ENCODE results near the gene ADAMTS12. TPM values are rescaled to one million over a fixed set of nuclear protein-coding genes. Genes with fewer than 3 reads are reported as not detected.

ADAMTS12 gene
- total and polyA plus RNA-seq, 2 of the 8 experiments (the other 6 are each of a cell fraction or from before 2014, with no cell fraction given): 6.4 to 12.8 TPM

DNA sequence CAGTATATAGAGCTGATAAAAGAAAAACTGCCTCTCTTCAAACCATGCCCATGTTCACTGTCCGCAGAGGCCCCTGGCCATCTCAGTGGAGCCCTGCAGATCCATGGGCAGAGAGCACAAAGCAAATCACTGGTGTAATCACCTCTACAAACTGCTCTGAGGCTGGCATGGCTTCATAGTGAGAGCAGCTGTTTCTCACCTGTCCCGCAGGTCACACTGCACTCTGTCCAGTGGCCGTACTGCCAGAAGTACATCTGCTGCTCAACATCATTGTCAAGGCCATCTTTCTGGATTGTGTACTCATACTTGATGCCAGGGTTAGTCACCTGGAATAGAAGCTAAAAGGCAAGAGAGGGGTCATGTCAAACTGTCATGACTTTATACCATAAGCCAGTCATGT lies 277.8 kb downstream of the ADAMTS12 start:
- no peaks in the 10 kb centered on the region for H3K79me2 ChIP-seq (ENCODE audit: control insufficient read depth in 1 of 2, insufficient read depth in 2 of 2, low read length in 2 of 2)
- no peak overlapping the region for H3K4me2 ChIP-seq (ENCODE audit: insufficient read depth in 1 of 2, low read depth in 2 of 2, low read length in 2 of 2)
- H2AFZ ChIP-seq (ENCODE audit: low read length): no peak overlapping the region
- no peak overlapping the region for H3K23ac ChIP-seq (ENCODE audit: insufficient read length)
- no peak overlapping the region for H3K14ac ChIP-seq (ENCODE audit: insufficient read length)
- no peak overlapping the region for H2AK5ac ChIP-seq (ENCODE audit: low read depth, low read length)
- no peaks in the 10 kb centered on the region for H3K79me1 ChIP-seq (ENCODE audit: low read depth, low read length)
- no peaks in the 10 kb centered on the region for H3K27me3 ChIP-seq (replicated peaks in 1 of 4; ENCODE audit: control insufficient read depth in 3 of 4, extremely low read depth in 1 of 4, insufficient read depth in 3 of 4, low read length in 3 of 4)
- no peak overlapping the region for H3K4me3 ChIP-seq (ENCODE audit: extremely low read depth in 1 of 4, insufficient read depth in 2 of 4, low read depth in 3 of 4, low read length in 4 of 4)
- H3K56ac ChIP-seq (replicated peaks; ENCODE audit: insufficient read length, low read depth, low read length): no peak overlapping the region
- H2BK120ac ChIP-seq (replicated peaks; ENCODE audit: low read depth, low read length): no peak overlapping the region
- H3K9ac ChIP-seq (replicated peaks in 1 of 4; ENCODE audit: extremely low read depth in 1 of 4, low read depth in 3 of 4, low read length in 3 of 4): no peak overlapping the region
- H3K23me2 ChIP-seq (ENCODE audit: low read depth, low read length): no peaks in the 10 kb centered on the region
- ChIA-PET CTCF (ENCODE audit: partially characterized antibody) (interaction anchor here (0.6 to 2.3 kb wide), 6 partner anchors 11 to 321 kb away, joined by 3 to 7 read pairs (median 4); no protein-coding TSS in a partner anchor), POLR2A (ENCODE audit: partially characterized antibody) (no interaction called here)
- no peak overlapping the region for H2BK12ac ChIP-seq (ENCODE audit: low read depth, low read length)
- H2BK15ac ChIP-seq (ENCODE audit: low read length): no peak overlapping the region
- no peak for DNase-seq (ENCODE audit: low read depth in 1 of 2, low spot score in 2 of 2)
- FAIRE-seq: no peak
- H3K9me3 ChIP-seq (ENCODE audit: insufficient read depth in 2 of 2, low read depth in 1 of 2, low read length in 1 of 2): no peaks in the 10 kb centered on the region
- H4K91ac ChIP-seq (replicated peaks; ENCODE audit: insufficient read length, low read length): no peak overlapping the region
- no peak overlapping the region for H4K5ac ChIP-seq (ENCODE audit: insufficient read length, low read depth, low read length)
- H2BK5ac ChIP-seq (ENCODE audit: low read depth, low read length): no peak overlapping the region
- WGBS, 2 experiments (ENCODE audit: extremely low coverage in 1 of 2, insufficient coverage in 1 of 2, insufficient read length in 1 of 2, insufficient replicate concordance in 2 of 2, low coverage in 1 of 2, low lambda C conversion rate in 2 of 2, missing lambda C conversion rate in 1 of 2): 85% methylated on average over 3 of the region's 3 CpGs; no CpG with 5 or more reads in 1 of the 2 experiments
- no peak overlapping the region for H2BK20ac ChIP-seq (ENCODE audit: low read length)
- H3K18ac ChIP-seq (ENCODE audit: extremely low read depth, low read length): no peak overlapping the region
- H3K4ac ChIP-seq (replicated peaks; ENCODE audit: insufficient read length, low read depth, low read length): no peak overlapping the region
- no peak for TF ChIP-seq SIN3A (conservative IDR thresholded peaks at IDR 0.05 in 1 of 2, IDR thresholded peaks at IDR 0.05 in 1 of 2; ENCODE audit: low read depth in 1 of 2, low read length in 2 of 2)
- no peak for TF ChIP-seq GTF2F1 (IDR thresholded peaks at IDR 0.05; ENCODE audit: borderline replicate concordance, low read depth, low read length)
- no peak for TF ChIP-seq HDAC6 (IDR thresholded peaks at IDR 0.05; ENCODE audit: low read depth, low read length)
- TF ChIP-seq FOSL1 (IDR thresholded peaks at IDR 0.05; ENCODE audit: insufficient read depth, low read depth, low read length): no peak
- TF ChIP-seq KDM4A (IDR thresholded peaks at IDR 0.05; ENCODE audit: low read depth, low read length, severe bottlenecking): no peak
- TF ChIP-seq, protein P1, sequence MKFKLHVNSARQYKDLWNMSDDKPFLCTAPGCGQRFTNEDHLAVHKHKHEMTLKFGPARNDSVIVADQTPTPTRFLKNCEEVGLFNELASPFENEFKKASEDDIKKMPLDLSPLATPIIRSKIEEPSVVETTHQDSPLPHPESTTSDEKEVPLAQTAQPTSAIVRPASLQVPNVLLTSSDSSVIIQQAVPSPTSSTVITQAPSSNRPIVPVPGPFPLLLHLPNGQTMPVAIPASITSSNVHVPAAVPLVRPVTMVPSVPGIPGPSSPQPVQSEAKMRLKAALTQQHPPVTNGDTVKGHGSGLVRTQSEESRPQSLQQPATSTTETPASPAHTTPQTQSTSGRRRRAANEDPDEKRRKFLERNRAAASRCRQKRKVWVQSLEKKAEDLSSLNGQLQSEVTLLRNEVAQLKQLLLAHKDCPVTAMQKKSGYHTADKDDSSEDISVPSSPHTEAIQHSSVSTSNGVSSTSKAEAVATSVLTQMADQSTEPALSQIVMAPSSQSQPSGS (IDR thresholded peaks at IDR 0.05; ENCODE audit: low read length): no peak
- H4K8ac ChIP-seq (ENCODE audit: extremely low read depth, insufficient read depth, low read length): no peak overlapping the region
- H3K27ac ChIP-seq (ENCODE audit: low read depth, low read length): no peak overlapping the region
- no peaks in the 10 kb centered on the region for H4K20me1 ChIP-seq (replicated peaks in 1 of 2; ENCODE audit: control insufficient read depth in 1 of 2, insufficient read depth in 2 of 2, low read length in 2 of 2)
- no peaks in the 10 kb centered on the region for H3K36me3 ChIP-seq (ENCODE audit: control insufficient read depth in 2 of 4, insufficient read depth in 4 of 4, low read length in 3 of 4)
- H3K4me1 ChIP-seq (replicated peaks in 1 of 4; ENCODE audit: control insufficient read depth in 3 of 4, insufficient read depth in 4 of 4, low read length in 3 of 4): no peaks in the 10 kb centered on the region; a peak in 2 of 7 replicates

Data from H1 (cell line).